Neuronal stem cell (in vitro differentiated cells): ENCODE results near the gene PIAS1.

ENCODE experiments used
- DNase-seq: peaks from one replicate; pipeline ENCODE4 v3.0.0-alpha.2; 2013; ENCODE audit warnings: low spot score
- H2AFZ ChIP-seq: one replicate; pipeline ENCODE4 v1.6.1; 2013; ENCODE audit warnings: mild to moderate bottlenecking, low read length, inconsistent platforms
- H2AK5ac ChIP-seq: 2 replicates; pipeline ENCODE4 v1.6.1; 2013; ENCODE audit warnings: low read depth, mild to moderate bottlenecking, inconsistent platforms, low read length, moderate library complexity, mixed read lengths
- H2BK120ac ChIP-seq: 2 replicates; pipeline ENCODE4 v1.6.1; 2013; ENCODE audit warnings: low read depth, mild to moderate bottlenecking, inconsistent platforms, low read length, moderate library complexity, mixed read lengths
- H2BK12ac ChIP-seq: one replicate; pipeline ENCODE4 v1.6.1; 2013; ENCODE audit warnings: low read length, inconsistent platforms
- H2BK15ac ChIP-seq: 2 replicates; pipeline ENCODE4 v1.6.1; 2013; ENCODE audit warnings: mild to moderate bottlenecking, low read length, inconsistent platforms, mixed read lengths
- H2BK5ac ChIP-seq: one replicate; pipeline ENCODE4 v1.6.1; 2013; ENCODE audit warnings: inconsistent platforms, mild to moderate bottlenecking, low read length, moderate library complexity
- H3K14ac ChIP-seq: one replicate; pipeline ENCODE4 v1.6.1; 2013; ENCODE audit warnings: low read length, inconsistent platforms
- H3K18ac ChIP-seq: 2 replicates; pipeline ENCODE4 v1.6.1; 2013; ENCODE audit warnings: low read length, inconsistent platforms
- H3K23ac ChIP-seq: 2 replicates; pipeline ENCODE4 v1.6.1; 2013; ENCODE audit warnings: low read depth, mild to moderate bottlenecking, mixed read lengths, low read length, inconsistent platforms; ENCODE audit not compliant: poor library complexity
- H3K27ac ChIP-seq: replicated peaks from 3 replicates; pipeline ENCODE4 v1.5.1; 2013; ENCODE audit warnings: low read length, inconsistent platforms
- H3K27me3 ChIP-seq, 3 experiments: 2 replicates each; pipeline ENCODE4 v1.6.1; 2013; ENCODE audit warnings: low read length in 3 of 3, mild to moderate bottlenecking in 2 of 3, inconsistent platforms in 1 of 3, low read depth in 1 of 3, mixed read lengths in 1 of 3, moderate library complexity in 1 of 3; ENCODE audit not compliant: control insufficient read depth in 3 of 3, insufficient read depth in 3 of 3
- H3K36me3 ChIP-seq, 2 donors: replicated peaks in 1 of 2; 2 replicates each; pipeline ENCODE4 v1.6.1; 2013; ENCODE audit warnings: low read length in 2 of 2; ENCODE audit not compliant: control insufficient read depth in 2 of 2, insufficient read depth in 2 of 2
- H3K4ac ChIP-seq: 2 replicates; pipeline ENCODE4 v1.6.1; 2013; ENCODE audit warnings: inconsistent platforms, mild to moderate bottlenecking, low read length, moderate library complexity
- H3K4me1 ChIP-seq, 2 donors: 1 replicate in 1 of 2; 2 replicates in 1 of 2; pipeline ENCODE4 v1.6.1; 2013; ENCODE audit warnings: low read length in 2 of 2, low read depth in 1 of 2; ENCODE audit not compliant: control insufficient read depth in 2 of 2, insufficient read depth in 1 of 2
- H3K4me2 ChIP-seq: one replicate; pipeline ENCODE4 v1.6.1; 2013; ENCODE audit warnings: mild to moderate bottlenecking, low read length, inconsistent platforms; ENCODE audit not compliant: insufficient read depth, poor library complexity, severe bottlenecking
- H3K4me3 ChIP-seq, 2 donors: 2 replicates each; pipeline ENCODE4 v1.5.1; 2013; ENCODE audit warnings: low read length in 2 of 2, mild to moderate bottlenecking in 2 of 2, inconsistent platforms in 1 of 2, moderate library complexity in 1 of 2
- H3K79me1 ChIP-seq: one replicate; pipeline ENCODE4 v1.6.1; 2013; ENCODE audit warnings: low read depth, mild to moderate bottlenecking, inconsistent platforms, low read length, moderate library complexity
- H3K9ac ChIP-seq: one replicate; pipeline ENCODE4 v1.6.1; 2013; ENCODE audit warnings: mild to moderate bottlenecking, low read depth, low read length, inconsistent platforms; ENCODE audit not compliant: poor library complexity
- H3K9me3 ChIP-seq, 2 donors: replicated peaks in 1 of 2; 2 replicates each; pipeline versions ENCODE3 to v1.6.1; 2013; ENCODE audit warnings: low read length in 2 of 2, mild to moderate bottlenecking in 2 of 2, inconsistent platforms in 1 of 2, low read depth in 1 of 2, mixed read lengths in 1 of 2, moderate library complexity in 1 of 2; ENCODE audit not compliant: control insufficient read depth in 2 of 2, insufficient read depth in 1 of 2
- H4K8ac ChIP-seq: one replicate; pipeline ENCODE4 v1.6.1; 2013; ENCODE audit warnings: low read depth, mild to moderate bottlenecking, inconsistent platforms, low read length, moderate library complexity
- H4K91ac ChIP-seq: one replicate; pipeline ENCODE4 v1.6.1; 2013; ENCODE audit warnings: low read length, low read depth, mild to moderate bottlenecking, inconsistent platforms; ENCODE audit not compliant: poor library complexity
- WGBS, 2 donors: extraction: QIAGEN DNeasy Blood & Tissue Kit; methylation state at CpG; one replicate each; pipeline ENCODE4 v1.1.7; 2013; ENCODE audit warnings: missing lambda C conversion rate in 2 of 2, mixed read lengths in 1 of 2; ENCODE audit not compliant: insufficient read length in 2 of 2, insufficient replicate concordance in 1 of 2; ENCODE audit errors: extremely low coverage in 2 of 2; 5-methylcytosine and 5-hydroxymethylcytosine counted together

The PIAS1 gene

GRCh38 chr15:68061602-68062001 lies 7.5 kb downstream of the PIAS1 start:
- Histone ChIP-seq H3K9ac (no peak overlapping the region), H3K14ac (no peak overlapping the region), H3K4me3 (no peak overlapping the region), H3K4me1 (peaks cover 5 to 38% of the 10 kb centered on the region in 2 donors), H3K4me2 (no peak overlapping the region), H3K27ac (no peak overlapping the region), H3K4ac (no peak overlapping the region), H3K79me1 (peaks cover 2% of the 10 kb centered on the region), H3K23ac (no peak overlapping the region), H2AFZ (no peak overlapping the region), H2AK5ac (no peak overlapping the region), H3K27me3 (no peaks in the 10 kb centered on the region), H2BK5ac (no peak overlapping the region), H3K18ac (no peak overlapping the region), H2BK120ac (no peak overlapping the region), H4K8ac (no peak overlapping the region), H4K91ac (no peak overlapping the region), H3K36me3 (peaks cover 0 to 11% of the 10 kb centered on the region in 2 donors), H2BK15ac (no peak overlapping the region), H2BK12ac (no peak overlapping the region), H3K9me3 (no peaks in the 10 kb centered on the region)
- no CpG with 5 or more reads among the region's 5 CpGs for WGBS, 2 donors
- DNase-seq = peak; percentile 18

- peaks cover 2% of the 10 kb centered on the region for H3K79me1 ChIP-seq
- no peak overlapping the region for H2BK15ac ChIP-seq
- H3K4ac ChIP-seq = no peak overlapping the region
- no peak overlapping the region for H3K14ac ChIP-seq
- no peak overlapping the region for H2BK5ac ChIP-seq
- H4K8ac ChIP-seq = no peak overlapping the region
- no peak overlapping the region for H2BK120ac ChIP-seq
- H3K4me3 ChIP-seq = no peak overlapping the region
- no peaks in the 10 kb centered on the region for H3K9me3 ChIP-seq
- no peak overlapping the region for H3K18ac ChIP-seq
- H4K91ac ChIP-seq = no peak overlapping the region
- no peak overlapping the region for H2AFZ ChIP-seq
- no peak overlapping the region for H3K27ac ChIP-seq
- no peak for DNase-seq
- H3K4me1 ChIP-seq = peaks cover 5 to 36% of the 10 kb centered on the region in 2 donors
- H3K23ac ChIP-seq = no peak overlapping the region
- H2AK5ac ChIP-seq = no peak overlapping the region
- H3K36me3 ChIP-seq = peaks cover 0 to 16% of the 10 kb centered on the region in 2 donors
- no peak overlapping the region for H3K4me2 ChIP-seq
- WGBS, 2 donors = no CpG with 5 or more reads among the region's 3 CpGs
- H3K9ac ChIP-seq = no peak overlapping the region
- no peak overlapping the region for H2BK12ac ChIP-seq
- H3K27me3 ChIP-seq = no peaks in the 10 kb centered on the region
Measured at GRCh38 chr15:68062214-68062613, 8.1 kb downstream of the PIAS1 start.

- H3K4me1 ChIP-seq = peaks cover 4 to 29% of the 10 kb centered on the region in 2 donors
- peaks cover 0 to 22% of the 10 kb centered on the region in 2 donors for H3K36me3 ChIP-seq
- H2AFZ ChIP-seq = no peak overlapping the region
- H3K27ac ChIP-seq = no peak overlapping the region
- no peak overlapping the region for H3K23ac ChIP-seq
- H2BK5ac ChIP-seq = no peak overlapping the region
- H3K18ac ChIP-seq = no peak overlapping the region
- H2BK15ac ChIP-seq = no peak overlapping the region
- H3K4ac ChIP-seq = no peak overlapping the region
- H3K4me3 ChIP-seq = no peak overlapping the region
- peaks cover 0 to 2% of the 10 kb centered on the region in 2 donors for H3K9me3 ChIP-seq
- no peak overlapping the region for H2AK5ac ChIP-seq
- no peak overlapping the region for H2BK12ac ChIP-seq
- no peak overlapping the region for H2BK120ac ChIP-seq
- H3K4me2 ChIP-seq = no peak overlapping the region
- H4K8ac ChIP-seq = no peak overlapping the region
- no peak overlapping the region for H4K91ac ChIP-seq
- DNase-seq = no peak
- no peak overlapping the region for H3K14ac ChIP-seq
- no peaks in the 10 kb centered on the region for H3K27me3 ChIP-seq
- H3K79me1 ChIP-seq = peaks cover 3% of the 10 kb centered on the region
- H3K9ac ChIP-seq = no peak overlapping the region
Measured at GRCh38 chr15:68062946-68063465, 8.9 kb downstream of the PIAS1 start.

GRCh38 chr15:68063606-68064005 lies 9.5 kb downstream of the PIAS1 start:
- Histone ChIP-seq H3K27me3 (no peaks in the 10 kb centered on the region), H2AFZ (no peak overlapping the region), H2BK12ac (no peak overlapping the region), H2AK5ac (no peak overlapping the region), H3K14ac (no peak overlapping the region), H2BK15ac (no peak overlapping the region), H3K4me2 (no peak overlapping the region), H3K79me1 (peaks cover 8% of the 10 kb centered on the region), H3K36me3 (peaks cover 2 to 28% of the 10 kb centered on the region in 2 donors), H4K8ac (no peak overlapping the region), H2BK5ac (no peak overlapping the region), H3K4me3 (no peak overlapping the region), H2BK120ac (no peak overlapping the region), H4K91ac (no peak overlapping the region), H3K4ac (no peak overlapping the region), H3K4me1 (peaks cover 1 to 23% of the 10 kb centered on the region in 2 donors), H3K27ac (no peak overlapping the region), H3K18ac (no peak overlapping the region), H3K9me3 (peaks cover 0 to 6% of the 10 kb centered on the region in 2 donors), H3K23ac (no peak overlapping the region), H3K9ac (no peak overlapping the region)
- no peak for DNase-seq
- WGBS, 2 donors = no CpG with 5 or more reads among the region's 3 CpGs
